ENCODE results near the gene KANK3. TPM values are rescaled to one million over a fixed set of nuclear protein-coding genes. Genes with fewer than 3 reads are reported as not detected.

KANK3 gene
- total and polyA plus RNA-seq, 2 of the 8 experiments (the other 6 are each of a cell fraction or from before 2014, with no cell fraction given), result 2.5 to 4.2 TPM

Small RNA genes within 50 kb of the gene (microRNA-seq; reads per million reads assigned to microRNA genes)
- 1.0 to 1.1 reads per million in 2 experiments for gene MIR4999 (ENCODE audit: borderline microRNAs expressed in 2 of 2, borderline number of aligned reads in 2 of 2, borderline replicate concordance in 1 of 2)

Small RNA genes within 50 kb of the gene (small RNA-seq; reads per million reads assigned to genes)
- gene MIR4999 (ENCODE audit: insufficient read depth), result 1.9 reads per million, percentile 12 among the genes with 10 or more reads in this experiment

Other genes with a start within 250 kb of the KANK3 start
- 38.7 and 39.0 TPM in 2 replicates for gene FBN3, start 193.7 kb downstream of the KANK3 start, total RNA-seq (2021; fragmentation: NEBNext Ultra II Directional; extraction: Animal tissue kit (Norgen Biotek cat#: 25700))
- 37.1 and 64.1 TPM in 2 replicates for gene FBN3, start 193.7 kb downstream of the KANK3 start, polyA plus RNA-seq (2011; rRNA removed)
- gene CERS4, start 133.9 kb downstream of the KANK3 start, total RNA-seq (2021; fragmentation: NEBNext Ultra II Directional; extraction: Animal tissue kit (Norgen Biotek cat#: 25700)), result 88.2 and 96.5 TPM in 2 replicates
- gene CERS4, start 133.9 kb downstream of the KANK3 start, polyA plus RNA-seq (2011; rRNA removed), result 179 and 183 TPM in 2 replicates
- gene CD320, start 34.9 kb downstream of the KANK3 start, total RNA-seq (2021; fragmentation: NEBNext Ultra II Directional; extraction: Animal tissue kit (Norgen Biotek cat#: 25700)), result 80.4 and 82.6 TPM in 2 replicates
- 157 and 228 TPM in 2 replicates for gene CD320, start 34.9 kb downstream of the KANK3 start, polyA plus RNA-seq (2011; rRNA removed)
- gene NDUFA7, start 21.9 kb downstream of the KANK3 start, total RNA-seq (2021; fragmentation: NEBNext Ultra II Directional; extraction: Animal tissue kit (Norgen Biotek cat#: 25700)), result 51.6 and 54.4 TPM in 2 replicates
- 285 and 286 TPM in 2 replicates for gene NDUFA7, start 21.9 kb downstream of the KANK3 start, polyA plus RNA-seq (2011; rRNA removed)
- 1,699 and 1,856 TPM in 2 replicates for gene RPS28, start 21.8 kb downstream of the KANK3 start, total RNA-seq (2021; fragmentation: NEBNext Ultra II Directional; extraction: Animal tissue kit (Norgen Biotek cat#: 25700))
- gene RPS28, start 21.8 kb downstream of the KANK3 start, polyA plus RNA-seq (2011; rRNA removed), result 1,241 and 1,463 TPM in 2 replicates
- gene ANGPTL4, start 20.9 kb upstream of the KANK3 start, total RNA-seq (2021; fragmentation: NEBNext Ultra II Directional; extraction: Animal tissue kit (Norgen Biotek cat#: 25700)), result 1.8 and 2.3 TPM in 2 replicates
- 5.1 and 6.5 TPM in 2 replicates for gene ANGPTL4, start 20.9 kb upstream of the KANK3 start, polyA plus RNA-seq (2011; rRNA removed)
- 85.8 and 90.2 TPM in 2 replicates for gene RAB11B, start 47.1 kb upstream of the KANK3 start, total RNA-seq (2021; fragmentation: NEBNext Ultra II Directional; extraction: Animal tissue kit (Norgen Biotek cat#: 25700))
- gene RAB11B, start 47.1 kb upstream of the KANK3 start, polyA plus RNA-seq (2011; rRNA removed), result 50.2 and 87.6 TPM in 2 replicates
- 18.5 and 19.7 TPM in 2 replicates for gene MARCHF2, start 70.0 kb upstream of the KANK3 start, total RNA-seq (2021; fragmentation: NEBNext Ultra II Directional; extraction: Animal tissue kit (Norgen Biotek cat#: 25700))
- 46.2 and 49.2 TPM in 2 replicates for gene MARCHF2, start 70.0 kb upstream of the KANK3 start, polyA plus RNA-seq (2011; rRNA removed)
- 448 and 474 TPM in 2 replicates for gene HNRNPM, start 101.7 kb upstream of the KANK3 start, total RNA-seq (2021; fragmentation: NEBNext Ultra II Directional; extraction: Animal tissue kit (Norgen Biotek cat#: 25700))
- 375 and 545 TPM in 2 replicates for gene HNRNPM, start 101.7 kb upstream of the KANK3 start, polyA plus RNA-seq (2011; rRNA removed)
- gene PRAM1, start 159.4 kb upstream of the KANK3 start, total RNA-seq (2021; fragmentation: NEBNext Ultra II Directional; extraction: Animal tissue kit (Norgen Biotek cat#: 25700)), result 0.23 and 0.43 TPM in 2 replicates
- gene PRAM1, start 159.4 kb upstream of the KANK3 start, polyA plus RNA-seq (2011; rRNA removed), result 0.06 and 0.17 TPM in 2 replicates
- gene ZNF414, start 170.9 kb upstream of the KANK3 start, total RNA-seq (2021; fragmentation: NEBNext Ultra II Directional; extraction: Animal tissue kit (Norgen Biotek cat#: 25700)), result 23.6 and 26.8 TPM in 2 replicates
- 9.7 and 21.4 TPM in 2 replicates for gene ZNF414, start 170.9 kb upstream of the KANK3 start, polyA plus RNA-seq (2011; rRNA removed)
- 2.2 and 4.6 TPM in 2 replicates for gene MYO1F, start 234.2 kb upstream of the KANK3 start, total RNA-seq (2021; fragmentation: NEBNext Ultra II Directional; extraction: Animal tissue kit (Norgen Biotek cat#: 25700))
- gene MYO1F, start 234.2 kb upstream of the KANK3 start, polyA plus RNA-seq (2011; rRNA removed), result 1.4 and 3.1 TPM in 2 replicates